NCI-H1930 (cell line): ENCODE measurements around the gene AP2M1.
"Not testable (repeated sequence)": the region's sequence is repeated elsewhere in the genome, so short reads cannot be mapped to it uniquely, and the experiment has no call there.

Source experiments
- DNase-seq, 2 experiments: peaks; one replicate each; lab custom pipeline; 2025; lab: John Stamatoyannopoulos, UW

Gene AP2M1

GRCh38 chr3:184157206-184157605, 17.4 kb upstream of the AP2M1 start:
- DNase-seq: no peak

GRCh38 chr3:184158404-184158803, 16.3 kb upstream of the AP2M1 start:
- no peak for DNase-seq

- no peak for DNase-seq
These were observed 14.2 kb upstream of the AP2M1 start for GRCh38 chr3:184160456-184160855.

- DNase-seq: not testable (repeated sequence)
These were observed 12.0 kb upstream of the AP2M1 start for GRCh38 chr3:184162571-184163070.

GRCh38 chr3:184164648-184165330, 9.9 kb upstream of the AP2M1 start:
- no peak for DNase-seq

GRCh38 chr3:184165543-184165942, 9.1 kb upstream of the AP2M1 start:
- DNase-seq: no peak

- no peak for DNase-seq
These were observed 8.0 kb upstream of the AP2M1 start for GRCh38 chr3:184166671-184167070.

GRCh38 chr3:184167786-184168185, 6.9 kb upstream of the AP2M1 start:
- DNase-seq: no peak

GRCh38 chr3:184168363-184169120, 6.1 kb upstream of the AP2M1 start:
- DNase-seq: no peak

GRCh38 chr3:184169896-184170875, 4.5 kb upstream of the AP2M1 start:
- DNase-seq: no peak

- DNase-seq: no peak
These were observed 3.1 kb upstream of the AP2M1 start for GRCh38 chr3:184171562-184171961.

- DNase-seq: no peak
These were observed 1.8 kb upstream of the AP2M1 start for GRCh38 chr3:184172681-184173373.

- no peak for DNase-seq
These were observed 1.3 kb upstream of the AP2M1 start for GRCh38 chr3:184173374-184173722.

- DNase-seq: no peak
These were observed 390 bp upstream of the AP2M1 start for GRCh38 chr3:184174284-184174645.

- DNase-seq: no peak
These were observed 851 bp downstream of the AP2M1 start for GRCh38 chr3:184175506-184175905.

- no peak for DNase-seq
These were observed 1.3 kb downstream of the AP2M1 start for GRCh38 chr3:184175981-184176376.

- no peak for DNase-seq
These were observed 2.0 kb downstream of the AP2M1 start for GRCh38 chr3:184176377-184177330.

GRCh38 chr3:184177331-184177731, 2.7 kb downstream of the AP2M1 start:
- no peak for DNase-seq

- DNase-seq: no peak
These were observed 3.2 kb downstream of the AP2M1 start for GRCh38 chr3:184177767-184178306.

- no peak for DNase-seq
These were observed 4.0 kb downstream of the AP2M1 start for GRCh38 chr3:184178521-184179138.
